ENCODE measurements around the gene ARHGEF11.

DNA sequence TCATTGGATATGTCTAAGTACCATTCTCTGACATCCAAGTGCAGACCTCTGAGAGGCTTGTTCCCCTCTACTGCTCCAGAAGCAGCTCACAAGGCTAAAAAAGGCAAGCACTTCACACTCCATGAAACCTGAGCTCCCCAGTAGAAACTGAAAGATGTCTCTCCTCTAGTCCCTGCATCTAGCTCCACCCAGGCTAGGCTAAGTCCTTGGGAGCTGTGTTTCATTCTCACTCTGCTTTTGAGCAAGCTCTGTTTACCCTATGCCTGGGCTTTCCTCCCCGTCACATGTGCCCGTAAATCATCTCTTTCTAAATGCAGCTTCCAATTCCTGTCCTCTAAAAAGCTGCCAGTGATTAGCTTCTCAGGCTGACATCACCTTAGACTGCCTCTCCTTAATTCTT is 86.1 kb downstream of the ARHGEF11 start:
- TF ChIP-seq CTCF (conservative IDR thresholded peaks at IDR 0.05; ENCODE audit: low read depth, low read length) (no peak), EZH2 (IDR thresholded peaks at IDR 0.05; ENCODE audit: borderline replicate concordance, low read depth, low read length, poor library complexity, severe bottlenecking) (no peak)
